ENCODE data around the gene OR4D2. TPM values are rescaled to one million over a fixed set of nuclear protein-coding genes. Genes with fewer than 3 reads are reported as not detected.

The OR4D2 gene
- total RNA-seq, 3 donors from 2014 or later, result not detected

DNA sequence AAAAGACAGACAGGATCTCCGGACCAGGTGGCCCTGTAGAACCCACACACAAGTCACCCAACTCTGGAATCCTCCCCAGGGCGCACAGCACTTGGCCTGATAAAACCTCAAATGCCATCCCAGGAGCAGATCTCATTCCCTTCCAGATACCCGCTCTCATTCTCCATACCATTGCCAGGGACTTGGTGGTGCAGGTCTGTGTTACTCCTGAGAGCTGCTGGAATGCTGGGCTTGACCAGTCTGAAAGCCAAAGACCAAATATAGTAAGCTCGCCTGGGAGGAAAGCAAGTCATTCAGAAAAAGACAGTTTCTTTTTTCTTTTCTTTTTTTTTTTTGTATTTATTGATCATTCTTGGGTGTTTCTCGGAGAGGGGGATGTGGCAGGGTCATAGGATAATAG, 41.6 kb downstream of the OR4D2 start:
- no peaks in the 10 kb centered on the region for H3K36me3 ChIP-seq

DNA sequence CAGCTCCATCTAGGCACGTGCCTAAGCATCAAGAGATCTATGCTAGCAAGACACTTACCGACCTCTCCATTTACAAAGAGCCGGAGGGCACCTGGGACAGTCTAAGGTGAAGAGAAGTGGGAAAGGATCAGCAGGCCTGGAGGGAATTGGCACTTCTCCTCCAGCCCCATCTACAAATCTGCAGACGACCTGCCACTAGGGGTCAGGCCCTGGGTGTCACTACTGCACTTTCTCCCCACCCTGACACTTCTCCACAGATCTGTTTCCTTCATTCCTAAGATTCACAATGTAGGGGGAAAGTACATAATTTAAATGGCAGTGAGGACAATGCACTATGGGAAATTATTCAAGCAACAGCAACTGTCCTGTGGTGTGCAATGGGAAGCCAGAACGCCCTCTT, 44.1 kb downstream of the OR4D2 start:
- TF ChIP-seq POLR2A (IDR thresholded peaks at IDR 0.05) (no peak), CTCF (IDR thresholded peaks at IDR 0.05) (no peak), POLR2AphosphoS5 (IDR thresholded peaks at IDR 0.05) (no peak)
- DNase-seq (ENCODE audit: low spot score in 2 of 2), result no peak
- Histone ChIP-seq H3K4me1 (no peaks in the 10 kb centered on the region), H3K9me3 (no peaks in the 10 kb centered on the region), H3K36me3 (no peaks in the 10 kb centered on the region), H3K27ac (no peak overlapping the region), H3K27me3 (no peaks in the 10 kb centered on the region), H3K4me3 (no peak overlapping the region)
- intact Hi-C loops (cut with DNase I; ENCODE audit: low total_unique reads), result no loop called here

More for the DNA sequence above, 41.6 kb downstream of the OR4D2 start:
- Histone ChIP-seq H3K27ac (no peak overlapping the region), H3K9me3 (no peaks in the 10 kb centered on the region), H3K4me3 (no peak overlapping the region), H3K27me3 (no peaks in the 10 kb centered on the region), H3K4me1 (no peaks in the 10 kb centered on the region)
- TF ChIP-seq POLR2A (IDR thresholded peaks at IDR 0.05), result no peak
- TF ChIP-seq POLR2AphosphoS5 (IDR thresholded peaks at IDR 0.05), result no peak
- TF ChIP-seq CTCF (IDR thresholded peaks at IDR 0.05), result no peak
- DNase-seq (ENCODE audit: low spot score in 2 of 2), result no peak
- intact Hi-C loops (cut with DNase I; ENCODE audit: low total_unique reads), result no loop called here

- Histone ChIP-seq H3K9me3 (no peaks in the 10 kb centered on the region), H3K27me3 (no peaks in the 10 kb centered on the region), H3K36me3 (no peaks in the 10 kb centered on the region), H3K4me3 (no peak overlapping the region), H3K4me1 (no peaks in the 10 kb centered on the region), H3K27ac (no peak overlapping the region)
- no peak for DNase-seq (ENCODE audit: low spot score in 2 of 2)
- intact Hi-C loops (cut with DNase I; ENCODE audit: low total_unique reads), result no loop called here
- no peak for TF ChIP-seq CTCF (IDR thresholded peaks at IDR 0.05)
- no peak for TF ChIP-seq POLR2A (IDR thresholded peaks at IDR 0.05)
- TF ChIP-seq POLR2AphosphoS5 (IDR thresholded peaks at IDR 0.05), result no peak
Measured at GRCh38 chr17:58215685-58216084, 48.9 kb downstream of the OR4D2 start.

- H3K4me3 ChIP-seq, result no peak overlapping the region
- H3K27me3 ChIP-seq, result no peaks in the 10 kb centered on the region
- no peak for DNase-seq (ENCODE audit: low spot score in 2 of 2)
- H3K9me3 ChIP-seq, result no peaks in the 10 kb centered on the region
- no peak overlapping the region for H3K27ac ChIP-seq
- intact Hi-C loops (cut with DNase I; ENCODE audit: low total_unique reads), result no loop called here
- TF ChIP-seq POLR2A (IDR thresholded peaks at IDR 0.05), result no peak
- no peak for TF ChIP-seq POLR2AphosphoS5 (IDR thresholded peaks at IDR 0.05)
- TF ChIP-seq CTCF (IDR thresholded peaks at IDR 0.05), result no peak
- no peaks in the 10 kb centered on the region for H3K36me3 ChIP-seq
- no peaks in the 10 kb centered on the region for H3K4me1 ChIP-seq
Measured at GRCh38 chr17:58217766-58218165, 51.0 kb downstream of the OR4D2 start.

DNA sequence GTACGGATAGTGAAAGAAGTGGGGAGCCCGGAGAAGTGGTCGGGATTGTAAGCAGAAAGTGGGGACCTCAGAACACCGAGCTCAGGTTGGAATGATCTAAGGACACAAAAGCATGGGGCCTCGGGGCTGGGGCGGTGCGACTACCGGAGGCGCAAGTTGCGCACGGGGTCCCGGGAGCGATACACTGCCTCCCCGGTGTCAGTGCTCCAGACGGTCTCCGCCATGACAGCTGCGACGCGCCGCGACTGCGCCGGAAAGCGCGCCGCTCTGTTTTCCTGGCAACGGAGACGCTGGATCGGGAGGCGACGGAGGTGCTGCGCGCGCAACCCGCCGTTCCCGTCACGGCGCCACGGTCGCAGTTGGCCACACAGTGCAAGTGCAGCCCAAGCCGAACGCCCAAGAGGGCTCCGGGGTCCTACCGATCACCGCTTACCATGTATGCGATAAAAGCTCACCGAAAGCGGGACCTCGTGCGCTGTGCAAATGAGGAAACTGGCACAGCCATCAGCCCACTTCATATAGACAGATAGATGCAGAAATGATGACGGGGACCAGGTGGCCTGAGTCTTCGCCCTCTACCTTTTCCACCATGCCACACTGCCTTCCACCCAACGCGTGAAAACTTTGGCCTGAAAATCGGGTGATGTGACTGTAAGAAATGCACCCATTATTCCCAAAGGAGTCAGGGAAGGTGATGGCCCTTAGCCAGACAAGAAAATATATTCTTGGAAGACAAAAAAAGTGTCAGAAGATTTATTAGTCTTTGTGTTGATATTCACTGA, 52.4 kb downstream of the OR4D2 start, which contains the start of gene MKS1:
Gene MKS1, minus strand, starts transcription at position 249 of the 782 bp plus-strand sequence. Its CDS starts 25 bp downstream, at position 224.
- DNase-seq (ENCODE audit: low spot score in 2 of 2), result peak; percentile 90 to 95
- Histone ChIP-seq H3K36me3 (no peaks in the 10 kb centered on the region), H3K4me1 (no peaks in the 10 kb centered on the region), H3K27me3 (peaks cover 0 to under 1% of the 10 kb centered on the region in 2 donors), H3K9me3 (no peaks in the 10 kb centered on the region), H3K27ac (peak within 1 kb of the TSS; percentile 90 to 91), H3K4me3 (peak within 1 kb of the TSS; percentile 65 to 87 (median 81))
- intact Hi-C loops (cut with DNase I; ENCODE audit: low total_unique reads), result no loop called here
- TF ChIP-seq CTCF (IDR thresholded peaks at IDR 0.05) (peak; percentile 48 to 85 (median 77)), POLR2AphosphoS5 (IDR thresholded peaks at IDR 0.05) (peak; percentile 15 to 86 (median 51)), POLR2A (IDR thresholded peaks at IDR 0.05) (peak; percentile 36)
